Transverse colon (tissue), 4 donors: ENCODE results near the gene SEM1.

ENCODE experiments used
- CTCF ChIP-seq, 5 experiments: fragments of 200-600 bp in 3 of 5; fragments of 450-650 bp in 2 of 5; sonication (generic) in 3 of 5; IDR thresholded peaks; 1 replicate in 2 of 5; 2 replicates in 3 of 5; pipeline ENCODE4 v1.5.1; 2016 to 2017; ENCODE audit warnings: antibody characterized with exemption in 5 of 5, inconsistent platforms in 3 of 5, mild to moderate bottlenecking in 2 of 5, moderate library complexity in 1 of 5
- EP300 ChIP-seq: sonication (generic); formaldehyde crosslinking; IDR thresholded peaks from one replicate; pipeline ENCODE4 v1.6.1; 2017; ENCODE audit warnings: antibody characterized with exemption, low read depth
- POLR2A ChIP-seq: fragments of 450-650 bp; IDR thresholded peaks from one replicate; pipeline ENCODE4 v1.6.1; 2016; ENCODE audit warnings: antibody characterized with exemption, mild to moderate bottlenecking, moderate library complexity
- POLR2AphosphoS5 ChIP-seq, 3 donors: sonication (generic); formaldehyde crosslinking; IDR thresholded peaks; one replicate each; pipeline ENCODE4 v1.6.1; 2016; ENCODE audit warnings: antibody characterized with exemption in 3 of 3

GRCh38 chr7:96739167-96739566 lies 29.5 kb upstream of the SEM1 start:
- TF ChIP-seq CTCF (IDR thresholded peaks at IDR 0.05): no peak
- no peak for TF ChIP-seq EP300
- no peak for TF ChIP-seq POLR2AphosphoS5 (IDR thresholded peaks at IDR 0.05)
- TF ChIP-seq POLR2A: no peak
